ENCODE measurements around the gene C14orf93. TPM values are rescaled to one million over a fixed set of nuclear protein-coding genes. Genes with fewer than 3 reads are reported as not detected.
A peak's percentile ranks its signal among the peaks of the same experiment; 100 is the strongest.

C14orf93 gene
- total and polyA plus RNA-seq, 2 donors (not counting 1 experiment from before 2014, with no cell fraction given) = 4.8 to 13.0 TPM

DNA sequence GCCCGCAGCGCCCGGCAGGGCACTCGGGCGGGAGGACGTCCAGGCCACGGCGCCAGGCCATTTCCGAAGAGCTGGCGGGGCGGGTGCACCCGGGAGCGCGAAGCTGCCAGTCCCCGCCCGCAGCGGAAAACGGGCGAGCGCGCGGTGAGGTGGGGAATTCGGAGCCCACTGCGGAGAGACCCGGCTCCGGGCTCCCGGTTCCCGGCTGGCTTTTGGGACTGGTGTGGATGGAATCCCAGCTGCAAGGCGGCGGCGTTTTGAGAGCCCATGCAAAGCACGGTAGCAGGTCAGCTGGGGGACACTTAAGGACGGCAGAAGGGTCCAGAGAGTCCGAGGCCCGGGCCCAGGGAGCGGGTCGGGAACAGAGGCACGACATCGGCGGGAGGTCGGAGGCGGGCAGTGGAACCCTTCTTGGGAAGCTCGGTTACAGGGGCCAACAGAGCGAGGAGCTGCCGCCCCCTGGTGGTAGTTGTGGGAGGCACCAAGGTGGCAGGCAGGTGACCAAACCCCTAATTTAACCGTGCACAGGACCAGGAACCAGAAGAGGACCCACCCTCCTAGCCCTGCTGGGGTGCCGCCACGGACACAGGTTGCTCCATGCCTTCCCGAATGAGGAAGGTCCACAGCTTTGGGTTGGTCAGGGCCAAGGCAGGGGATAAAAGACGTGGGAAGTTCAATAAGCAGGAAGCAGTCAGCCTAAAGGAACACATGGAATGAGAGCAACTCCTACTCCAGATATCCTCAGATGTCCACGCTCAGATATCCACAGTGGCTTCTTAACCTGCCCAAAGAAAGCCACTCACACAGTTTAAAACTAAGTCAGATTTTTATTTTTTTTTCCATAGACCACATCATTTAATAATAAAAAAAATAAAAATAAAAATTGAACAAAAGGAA is 48.1 kb upstream of the C14orf93 start:
- H3K79me2 ChIP-seq (ENCODE audit: control insufficient read depth, insufficient read depth, low read length) = peaks cover 6% of the 10 kb centered on the region
- H4K20me1 ChIP-seq (ENCODE audit: control insufficient read depth, extremely low read depth, insufficient read depth, low read length) = no peaks in the 10 kb centered on the region
- H3K4me3 ChIP-seq (replicated peaks in 1 of 4; ENCODE audit: control extremely low read depth in 1 of 4, insufficient read depth in 1 of 4, low read depth in 3 of 4, low read length in 4 of 4) = peak overlapping the region; percentile 38 to 63 (median 52)
- peak; percentile 73 to 81 for DNase-seq (ENCODE audit: low read depth in 2 of 2)
- H2AFZ ChIP-seq (ENCODE audit: low read length) = no peak overlapping the region
- no peaks in the 10 kb centered on the region for H3K27me3 ChIP-seq (ENCODE audit: control insufficient read depth, insufficient read depth, low read length)
- TF ChIP-seq CTCF (conservative IDR thresholded peaks at IDR 0.05 in 1 of 2, IDR thresholded peaks at IDR 0.05 in 1 of 2; ENCODE audit: low read depth in 1 of 2, low read length in 2 of 2) (peak; percentile 90 to 92), EZH2 (IDR thresholded peaks at IDR 0.05; ENCODE audit: low read length, missing control alignments) (no peak)
- peak overlapping the region; percentile 45 for H3K27ac ChIP-seq (ENCODE audit: insufficient read depth, low read length)
- H3K4me2 ChIP-seq (ENCODE audit: extremely low read depth, insufficient read depth, low read length) = peak overlapping the region; percentile 87
- peak overlapping the region; percentile 46 for H3K9ac ChIP-seq (ENCODE audit: insufficient read depth, low read length)
- peaks cover 25% of the 10 kb centered on the region for H3K36me3 ChIP-seq (ENCODE audit: control insufficient read depth, insufficient read depth, low read length)
- H3K9me3 ChIP-seq (ENCODE audit: control insufficient read depth, insufficient read depth, low read depth, low read length) = no peaks in the 10 kb centered on the region
- peaks cover 24% of the 10 kb centered on the region for H3K4me1 ChIP-seq (ENCODE audit: control insufficient read depth, extremely low read depth, insufficient read depth, low read length)

DNA sequence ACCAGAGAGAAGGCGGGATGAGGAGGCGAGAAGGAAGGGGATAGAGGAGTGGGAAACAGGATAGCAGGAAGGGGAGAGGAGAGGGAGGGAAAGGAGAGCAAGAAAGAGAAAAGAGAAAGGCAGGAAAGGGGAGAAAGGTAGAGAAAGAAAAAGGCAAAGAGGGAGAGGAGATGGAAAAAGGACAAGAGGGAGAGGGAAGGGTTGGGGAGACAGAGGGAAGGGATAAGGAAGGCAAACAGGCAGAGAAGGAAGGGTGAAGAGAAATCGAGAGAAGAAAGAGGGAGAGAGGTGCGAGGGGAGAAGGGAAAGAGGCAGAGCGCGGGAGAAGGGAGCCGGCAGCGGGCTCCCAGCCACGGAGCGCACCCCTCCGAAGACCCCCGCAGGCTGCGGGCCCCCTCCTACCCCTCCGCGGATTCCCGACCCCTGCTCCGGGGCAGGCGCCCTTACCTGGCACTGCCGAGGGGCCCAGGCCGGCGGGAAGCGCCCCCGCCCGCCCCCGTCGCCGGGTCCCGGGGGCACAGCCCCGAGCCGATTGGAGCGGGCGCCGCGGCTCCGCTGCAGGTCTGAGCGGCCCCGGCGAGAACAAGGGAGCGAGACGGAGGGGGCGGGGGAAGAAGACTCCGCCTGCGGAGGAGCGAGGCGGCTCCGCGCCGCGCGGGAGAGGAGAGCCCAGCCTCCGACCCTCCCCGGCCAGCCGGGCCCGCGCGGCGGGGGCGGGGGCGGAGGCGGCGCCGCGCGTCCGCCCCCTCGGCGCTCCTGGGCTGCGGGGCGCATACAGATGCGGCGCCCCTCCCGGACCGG is 47.2 kb upstream of the C14orf93 start, which contains the start of gene CDH24:
CDH24 (minus strand) TSS at position 565 of the 801 bp plus-strand sequence. CDS start 1,787 bp downstream, outside the sequence.
- TF ChIP-seq CTCF (conservative IDR thresholded peaks at IDR 0.05 in 1 of 2, IDR thresholded peaks at IDR 0.05 in 1 of 2; ENCODE audit: low read depth in 1 of 2, low read length in 2 of 2) = no peak
- TF ChIP-seq EZH2 (IDR thresholded peaks at IDR 0.05; ENCODE audit: low read length, missing control alignments) = no peak
- peak; percentile 58 to 64 for DNase-seq (ENCODE audit: low read depth in 2 of 2)
- peaks cover 22% of the 10 kb centered on the region for H3K36me3 ChIP-seq (ENCODE audit: control insufficient read depth, insufficient read depth, low read length)
- H3K27me3 ChIP-seq (ENCODE audit: control insufficient read depth, insufficient read depth, low read length) = no peaks in the 10 kb centered on the region
- H3K79me2 ChIP-seq (ENCODE audit: control insufficient read depth, insufficient read depth, low read length) = peaks cover 6% of the 10 kb centered on the region
- peak within 1 kb of the TSS; percentile 87 for H3K4me2 ChIP-seq (ENCODE audit: extremely low read depth, insufficient read depth, low read length)
- H3K4me3 ChIP-seq (replicated peaks in 1 of 4; ENCODE audit: control extremely low read depth in 1 of 4, insufficient read depth in 1 of 4, low read depth in 3 of 4, low read length in 4 of 4) = peak within 1 kb of the TSS; percentile 53 to 63 (median 56)
- H2AFZ ChIP-seq (ENCODE audit: low read length) = no peak within 1 kb of the TSS
- H4K20me1 ChIP-seq (ENCODE audit: control insufficient read depth, extremely low read depth, insufficient read depth, low read length) = no peaks in the 10 kb centered on the region
- peaks cover 16% of the 10 kb centered on the region for H3K4me1 ChIP-seq (ENCODE audit: control insufficient read depth, extremely low read depth, insufficient read depth, low read length)
- H3K9ac ChIP-seq (ENCODE audit: insufficient read depth, low read length) = peak within 1 kb of the TSS; percentile 65
- H3K9me3 ChIP-seq (ENCODE audit: control insufficient read depth, insufficient read depth, low read depth, low read length) = no peaks in the 10 kb centered on the region
- H3K27ac ChIP-seq (ENCODE audit: insufficient read depth, low read length) = peak within 1 kb of the TSS; percentile 45
